Activated CD4-positive, alpha-beta T cell treated with anti-CD3 and anti-CD28 coated beads, Interleukin-2, amount 50 U/mL, for 24 hours (primary cell): ENCODE results near the gene ITIH3.
"Not testable (repeated sequence)": the region's sequence is repeated elsewhere in the genome, so short reads cannot be mapped to it uniquely, and the experiment has no call there.

ENCODE experiments used
- DNase-seq, 2 donors: peaks; one replicate each; pipeline ENCODE4 v3.0.0-alpha.2; 2020; ENCODE audit warnings: low read depth in 1 of 2, low spot score in 1 of 2

The ITIH3 gene

GRCh38 chr3:52794612-52795099 is at the start of gene ITIH3:
ITIH3 (plus strand) TSS chr3:52794796; CDS start chr3:52794804, 8 bp downstream.
- no peak for DNase-seq

- no peak for DNase-seq
Measured at GRCh38 chr3:52752045-52752660, 42.4 kb upstream of the ITIH3 start.

GRCh38 chr3:52754373-52754772 is 40.2 kb upstream of the ITIH3 start:
- no peak for DNase-seq

- no peak for DNase-seq
Measured at GRCh38 chr3:52756141-52756540, 38.5 kb upstream of the ITIH3 start.

GRCh38 chr3:52763466-52763865 is 31.1 kb upstream of the ITIH3 start:
- DNase-seq = no peak

GRCh38 chr3:52769786-52770455 is 24.7 kb upstream of the ITIH3 start:
- no peak for DNase-seq

- DNase-seq = peak; percentile 62 to 85
Measured at GRCh38 chr3:52770496-52771333, 23.9 kb upstream of the ITIH3 start, which contains the start of gene NEK4. NEK4 (minus strand) TSS chr3:52770940; CDS start chr3:52770746, 194 bp downstream.

GRCh38 chr3:52771334-52771681 is 23.3 kb upstream of the ITIH3 start:
- no peak for DNase-seq

- DNase-seq = no peak
Measured at GRCh38 chr3:52771702-52772101, 22.9 kb upstream of the ITIH3 start.

- no peak for DNase-seq
Measured at GRCh38 chr3:52773361-52774065, 21.1 kb upstream of the ITIH3 start.

- DNase-seq = no peak
Measured at GRCh38 chr3:52774066-52774713, 20.4 kb upstream of the ITIH3 start.

GRCh38 chr3:52774901-52775864 is 19.4 kb upstream of the ITIH3 start:
- no peak for DNase-seq

GRCh38 chr3:52775877-52776276 is 18.7 kb upstream of the ITIH3 start:
- DNase-seq = no peak

GRCh38 chr3:52776486-52776885 is 18.1 kb upstream of the ITIH3 start:
- DNase-seq = not testable (repeated sequence)

- no peak for DNase-seq
Measured at GRCh38 chr3:52777127-52777958, 17.3 kb upstream of the ITIH3 start, which contains the start of gene ITIH1. ITIH1 (plus strand) TSS chr3:52777599; CDS start chr3:52777616, 17 bp downstream.

- DNase-seq = no peak
Measured at GRCh38 chr3:52777959-52778805, 16.4 kb upstream of the ITIH3 start.

- no peak for DNase-seq
Measured at GRCh38 chr3:52779011-52779836, 15.4 kb upstream of the ITIH3 start.
